ENCODE data around the gene DLG4. TPM values are rescaled to one million over a fixed set of nuclear protein-coding genes. Genes with fewer than 3 reads are reported as not detected.
"Not testable (repeated sequence)": the region's sequence is repeated elsewhere in the genome, so short reads cannot be mapped to it uniquely, and the experiment has no call there.

Gene DLG4
- total RNA-seq, 2 donors from 2014 or later = 3.6 to 9.3 TPM

DNA sequence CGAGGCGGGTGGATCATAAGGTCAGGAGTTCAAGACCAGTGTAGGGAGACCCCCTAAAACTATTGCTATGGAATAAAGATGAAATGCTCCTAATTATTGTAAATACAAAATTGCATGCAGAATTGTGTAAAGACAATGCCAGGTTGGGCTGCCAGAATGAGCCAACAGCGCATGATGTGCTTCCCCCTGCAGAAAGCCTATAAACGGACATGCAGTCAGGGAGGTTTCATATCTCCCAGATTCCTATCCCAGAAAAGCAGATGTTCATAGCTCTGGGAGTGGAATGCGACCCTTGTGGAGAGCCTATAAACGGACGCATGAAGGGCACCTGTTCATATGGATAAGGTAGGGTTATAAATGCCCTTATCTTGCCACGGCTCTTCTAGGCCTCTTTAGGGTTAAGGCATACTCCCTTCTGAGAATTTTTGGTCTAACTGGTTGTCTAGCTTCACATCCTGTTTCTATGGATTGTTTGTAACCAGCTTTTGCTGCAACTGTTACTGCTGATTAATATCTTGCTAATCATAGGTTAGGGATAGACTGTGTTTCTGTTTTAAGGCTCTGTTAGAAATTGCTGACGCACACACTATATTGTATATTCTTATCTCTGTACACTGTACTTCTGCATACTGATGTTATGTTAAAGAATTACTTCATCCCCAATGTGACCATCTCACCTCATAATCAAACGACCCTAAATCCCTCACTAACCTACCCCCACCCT lies 50.6 kb downstream of the DLG4 start:
- H3K27ac ChIP-seq = peak overlapping the region in 1 of 4 donors; percentile 32
- DNase-seq; H3K36me3 ChIP-seq (replicated peaks in 1 of 2; ENCODE audit: insufficient read depth in 1 of 2, low read depth in 2 of 2); H3K4me3 ChIP-seq; H3K27me3 ChIP-seq; H3K4me1 ChIP-seq; ATAC-seq; H3K9me3 ChIP-seq; intact Hi-C loops (cut with DNase I): not testable (repeated sequence)
- WGBS, 2 donors = 85 to 88% methylated on average over 9 to 10 of the region's 10 CpGs

DNA sequence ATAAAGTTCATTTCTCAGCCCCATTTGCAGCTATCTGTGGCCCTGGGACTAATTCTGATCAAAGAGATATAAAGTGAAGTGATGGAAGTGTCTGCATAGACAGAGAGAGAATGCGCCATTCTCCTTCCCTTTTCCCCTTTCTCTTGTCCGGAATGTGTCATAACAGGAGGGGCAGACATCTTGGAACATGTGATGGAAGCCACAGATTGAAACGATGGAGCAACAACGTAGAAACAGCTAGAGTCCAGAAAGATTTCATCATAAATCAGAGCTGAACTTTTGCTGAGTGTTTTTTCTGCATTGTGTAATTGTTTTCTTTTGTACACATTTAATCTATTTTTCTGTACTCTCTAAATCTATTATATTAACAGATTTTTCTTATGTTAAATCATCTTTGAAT lies 51.8 kb downstream of the DLG4 start:
- peak overlapping the region in 1 of 4 donors; percentile 32 for H3K27ac ChIP-seq
- H3K4me3 ChIP-seq = no peak overlapping the region
- no peak for TF ChIP-seq POLR2A (IDR thresholded peaks at IDR 0.05)
- TF ChIP-seq, protein P1, sequence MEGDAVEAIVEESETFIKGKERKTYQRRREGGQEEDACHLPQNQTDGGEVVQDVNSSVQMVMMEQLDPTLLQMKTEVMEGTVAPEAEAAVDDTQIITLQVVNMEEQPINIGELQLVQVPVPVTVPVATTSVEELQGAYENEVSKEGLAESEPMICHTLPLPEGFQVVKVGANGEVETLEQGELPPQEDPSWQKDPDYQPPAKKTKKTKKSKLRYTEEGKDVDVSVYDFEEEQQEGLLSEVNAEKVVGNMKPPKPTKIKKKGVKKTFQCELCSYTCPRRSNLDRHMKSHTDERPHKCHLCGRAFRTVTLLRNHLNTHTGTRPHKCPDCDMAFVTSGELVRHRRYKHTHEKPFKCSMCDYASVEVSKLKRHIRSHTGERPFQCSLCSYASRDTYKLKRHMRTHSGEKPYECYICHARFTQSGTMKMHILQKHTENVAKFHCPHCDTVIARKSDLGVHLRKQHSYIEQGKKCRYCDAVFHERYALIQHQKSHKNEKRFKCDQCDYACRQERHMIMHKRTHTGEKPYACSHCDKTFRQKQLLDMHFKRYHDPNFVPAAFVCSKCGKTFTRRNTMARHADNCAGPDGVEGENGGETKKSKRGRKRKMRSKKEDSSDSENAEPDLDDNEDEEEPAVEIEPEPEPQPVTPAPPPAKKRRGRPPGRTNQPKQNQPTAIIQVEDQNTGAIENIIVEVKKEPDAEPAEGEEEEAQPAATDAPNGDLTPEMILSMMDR (IDR thresholded peaks at IDR 0.05) = no peak
- no peaks in the 10 kb centered on the region for H3K36me3 ChIP-seq (replicated peaks in 1 of 2; ENCODE audit: insufficient read depth in 1 of 2, low read depth in 2 of 2)
- H3K27me3 ChIP-seq = no peaks in the 10 kb centered on the region
- ATAC-seq (no peak), DNase-seq (peak in 1 of 4 donors; percentile 36)
- intact Hi-C loops (cut with DNase I) = no loop called here
- H3K4me1 ChIP-seq = no peaks in the 10 kb centered on the region
- H3K9me3 ChIP-seq = peaks cover 0 to 8% (median 0%) of the 10 kb centered on the region in 3 donors
- 72% methylated on average over 4 of the region's 4 CpGs for WGBS, 2 donors

DNA sequence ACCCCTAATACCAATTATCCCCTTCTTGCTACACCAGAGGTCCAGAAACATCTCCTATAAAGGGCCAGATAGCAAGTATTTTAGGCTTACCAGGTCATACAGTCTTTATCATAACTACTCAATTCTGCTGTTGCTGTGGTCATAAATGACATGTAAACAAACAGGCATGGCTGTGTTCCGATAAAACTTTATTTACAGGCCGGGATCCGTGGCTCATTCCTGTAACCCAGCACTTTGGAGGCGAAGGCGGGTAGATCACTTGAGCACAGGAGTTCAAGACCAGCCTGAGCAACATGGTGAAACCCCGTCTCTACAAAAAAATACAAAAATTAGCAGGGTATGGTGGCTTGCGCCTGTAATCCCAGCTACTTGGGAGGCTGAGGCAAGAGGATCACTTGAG lies 52.8 kb downstream of the DLG4 start:
- TF ChIP-seq POLR2A (IDR thresholded peaks at IDR 0.05) = no peak
- TF ChIP-seq, protein P1 (IDR thresholded peaks at IDR 0.05) = no peak
- no peaks in the 10 kb centered on the region for H3K36me3 ChIP-seq (replicated peaks in 1 of 2; ENCODE audit: insufficient read depth in 1 of 2, low read depth in 2 of 2)
- no peaks in the 10 kb centered on the region for H3K27me3 ChIP-seq
- H3K4me1 ChIP-seq = no peaks in the 10 kb centered on the region
- H3K9me3 ChIP-seq = peaks cover 0 to 8% (median 0%) of the 10 kb centered on the region in 3 donors
- H3K4me3 ChIP-seq = no peak overlapping the region
- WGBS, 2 donors = 68 to 77% methylated on average over 6 to 7 of the region's 7 CpGs
- DNase-seq = no peak
- intact Hi-C loops (cut with DNase I) = no loop called here
- H3K27ac ChIP-seq = no peak overlapping the region
- ATAC-seq = no peak

DNA sequence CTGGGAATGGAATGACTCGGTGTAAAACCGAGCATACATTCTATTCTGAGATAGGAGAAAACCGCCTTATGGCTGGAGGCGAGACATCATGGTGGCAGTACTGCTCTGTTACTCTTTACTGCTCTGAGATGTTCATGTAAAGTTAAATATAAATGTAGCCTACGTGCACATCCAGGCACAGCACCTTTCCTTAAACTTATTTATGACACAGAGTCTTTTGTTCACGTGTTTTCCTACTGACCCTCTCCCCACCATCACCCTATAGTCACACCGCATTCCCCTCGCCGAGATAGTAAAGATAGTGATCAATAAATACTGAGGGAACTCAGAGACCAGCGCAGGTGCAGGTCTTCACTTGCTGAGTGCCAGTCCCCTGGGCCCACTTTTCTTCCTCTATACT lies 60.1 kb downstream of the DLG4 start:
- 38 to 48% methylated on average over 10 of the region's 10 CpGs for WGBS, 2 donors
- DNase-seq; H3K4me1 ChIP-seq; ATAC-seq; H3K36me3 ChIP-seq (replicated peaks in 1 of 2; ENCODE audit: insufficient read depth in 1 of 2, low read depth in 2 of 2); H3K27me3 ChIP-seq; intact Hi-C loops (cut with DNase I); H3K4me3 ChIP-seq; H3K27ac ChIP-seq; H3K9me3 ChIP-seq: not testable (repeated sequence)

DNA sequence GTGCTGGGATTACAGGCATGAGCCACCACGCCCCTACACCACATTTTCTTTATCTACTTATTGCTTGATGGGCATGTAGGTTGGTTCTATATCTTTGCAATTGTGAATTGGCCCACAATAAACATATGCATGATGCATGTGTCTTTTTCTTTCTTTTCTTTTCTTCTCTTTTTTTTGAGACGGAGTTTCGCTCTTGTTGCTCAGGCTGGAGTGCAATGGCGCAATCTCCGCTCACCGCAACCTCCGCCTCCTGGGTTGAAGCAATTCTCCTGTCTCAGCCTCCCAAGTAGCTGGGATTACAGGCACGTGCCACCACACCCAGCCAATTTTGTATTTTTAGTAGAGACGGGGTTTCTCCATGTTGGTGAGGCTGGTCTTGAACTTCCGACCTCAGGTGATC lies 61.2 kb downstream of the DLG4 start:
- DNase-seq; intact Hi-C loops (cut with DNase I): not testable (repeated sequence)

DNA sequence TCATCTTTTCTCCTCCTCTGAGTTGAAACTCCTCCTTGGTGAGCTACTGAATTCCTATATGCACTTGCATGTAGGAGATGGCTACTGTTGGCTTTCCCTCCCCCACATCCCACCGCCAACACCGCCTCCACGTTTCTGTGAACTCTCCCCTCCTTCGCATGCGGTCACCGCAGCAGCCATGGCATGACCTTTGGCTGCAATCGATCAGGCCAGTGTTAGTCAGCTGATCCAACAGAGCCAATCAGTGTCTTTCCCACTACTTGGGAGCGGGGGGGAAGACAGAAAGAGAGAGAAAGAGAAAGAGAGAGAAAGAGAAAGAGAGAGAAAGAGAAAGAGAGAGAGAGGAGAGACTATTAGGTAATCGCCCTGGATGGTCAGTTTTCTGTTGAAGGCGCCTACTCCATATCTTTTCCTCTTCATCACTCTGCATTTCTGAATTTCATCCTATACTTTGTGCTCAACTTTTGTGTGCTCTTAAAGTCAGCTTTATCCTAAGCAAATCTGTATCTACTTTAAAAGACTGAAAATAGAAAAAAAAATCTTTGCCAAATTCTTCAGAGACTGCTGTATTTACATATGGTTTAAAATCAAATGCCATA lies 63.2 kb downstream of the DLG4 start:
- ATAC-seq (no peak), DNase-seq (no peak)

More for the DNA sequence above, 61.2 kb downstream of the DLG4 start:
- H3K4me1 ChIP-seq; H3K36me3 ChIP-seq (replicated peaks in 1 of 2; ENCODE audit: insufficient read depth in 1 of 2, low read depth in 2 of 2); H3K9me3 ChIP-seq; H3K4me3 ChIP-seq; ATAC-seq; H3K27me3 ChIP-seq; H3K27ac ChIP-seq: not testable (repeated sequence)
- WGBS, 2 donors = 76 to 80% methylated on average over 10 of the region's 10 CpGs

More for the DNA sequence above, 63.2 kb downstream of the DLG4 start:
- H3K27me3 ChIP-seq = no peaks in the 10 kb centered on the region
- 43 to 55% methylated on average over 10 of the region's 10 CpGs for WGBS, 2 donors
- no peaks in the 10 kb centered on the region for H3K4me1 ChIP-seq
- H3K9me3 ChIP-seq = no peaks in the 10 kb centered on the region
- no peak overlapping the region for H3K27ac ChIP-seq
- intact Hi-C loops (cut with DNase I) = no loop called here
- no peaks in the 10 kb centered on the region for H3K36me3 ChIP-seq (replicated peaks in 1 of 2; ENCODE audit: insufficient read depth in 1 of 2, low read depth in 2 of 2)
- no peak for TF ChIP-seq POLR2A (IDR thresholded peaks at IDR 0.05)
- TF ChIP-seq, protein P1 (IDR thresholded peaks at IDR 0.05) = no peak
- no peak overlapping the region for H3K4me3 ChIP-seq

All from body of pancreas (tissue), 4 donors.